Breast epithelium (tissue), 4 donors: Measurements from ENCODE around the gene ASB2. TPM values are rescaled to one million over a fixed set of nuclear protein-coding genes. Genes with fewer than 3 reads are reported as not detected.

Experiments used
- DNase-seq, 2 donors: peaks; one replicate each; pipeline ENCODE4 v3.0.0-alpha.2; 2019; ENCODE audit warnings: low spot score in 2 of 2
- H3K27ac ChIP-seq, 2 donors: fragments of 200-600 bp; sonication (generic) in 1 of 2; one replicate each; pipeline ENCODE4 v1.5.1; 2016 to 2019; ENCODE audit warnings: mild to moderate bottlenecking in 1 of 2
- H3K27me3 ChIP-seq, 2 donors: fragments of 200-600 bp; sonication (generic) in 1 of 2; one replicate each; pipeline versions ENCODE4 v1.5.1 to v1.6.0; 2017 to 2019; ENCODE audit warnings: control low read depth in 1 of 2, mild to moderate bottlenecking in 1 of 2
- H3K36me3 ChIP-seq: fragments of 200-600 bp; one replicate; pipeline ENCODE4 v1.5.1; 2019
- H3K4me1 ChIP-seq, 2 donors: fragments of 200-600 bp; sonication (generic); one replicate each; pipeline ENCODE4 v1.5.1; 2016 to 2019; ENCODE audit warnings: control low read depth in 1 of 2
- H3K4me3 ChIP-seq, 3 donors: fragments of 200-600 bp; sonication (generic); 1 replicate in 2 of 3; 2 replicates in 1 of 3; pipeline ENCODE4 v1.5.1; 2016 to 2019; ENCODE audit warnings: mild to moderate bottlenecking in 3 of 3, moderate library complexity in 2 of 3
- H3K9me3 ChIP-seq, 2 donors: fragments of 200-600 bp; sonication (generic) in 1 of 2; one replicate each; pipeline ENCODE4 v1.5.1; 2016 to 2019; ENCODE audit warnings: control low read depth in 1 of 2
- CTCF ChIP-seq, 3 donors: fragments of 450-650 bp; IDR thresholded peaks; one replicate each; pipeline ENCODE4 v1.5.1; 2016 to 2017; ENCODE audit warnings: antibody characterized with exemption in 3 of 3, mild to moderate bottlenecking in 3 of 3, moderate library complexity in 3 of 3
- POLR2A ChIP-seq: fragments of 450-650 bp; IDR thresholded peaks from one replicate; pipeline ENCODE4 v1.6.1; 2016; ENCODE audit warnings: antibody characterized with exemption, mild to moderate bottlenecking, moderate library complexity
- POLR2AphosphoS5 ChIP-seq, 3 donors: sonication (generic); formaldehyde crosslinking; IDR thresholded peaks; one replicate each; pipeline ENCODE4 v1.6.1; 2017; ENCODE audit warnings: antibody characterized with exemption in 3 of 3
- intact Hi-C: fragments of 100-400 bp; cut with DNase I; formaldehyde crosslinking; loops from one replicate; pipeline ENCODE4 v1.15.1; 2023; ENCODE audit warnings: low total_unique reads
- total RNA-seq, 3 donors: library from RNA; depleted of rRNA; stranded (reverse); fragments of >200 nt; gene quantifications; one replicate each; pipeline ENCODE4 v1.1.0, GENCODE V29; 2016

The ASB2 gene
- total RNA-seq, 3 donors from 2014 or later, result 1.3 to 2.0 TPM; not detected in 1

GRCh38 chr14:93952829-93953228 lies 23.5 kb downstream of the ASB2 start:
- no peak for DNase-seq
- TF ChIP-seq CTCF (IDR thresholded peaks at IDR 0.05) (no peak), POLR2AphosphoS5 (IDR thresholded peaks at IDR 0.05) (no peak), POLR2A (no peak)
- Histone ChIP-seq H3K4me3 (no peak overlapping the region), H3K36me3 (no peaks in the 10 kb centered on the region), H3K4me1 (no peaks in the 10 kb centered on the region), H3K9me3 (no peaks in the 10 kb centered on the region), H3K27me3 (no peaks in the 10 kb centered on the region), H3K27ac (no peak overlapping the region)
- intact Hi-C loops, result no loop called here

- TF ChIP-seq POLR2AphosphoS5 (IDR thresholded peaks at IDR 0.05) (no peak), CTCF (IDR thresholded peaks at IDR 0.05) (no peak), POLR2A (no peak)
- H3K4me3 ChIP-seq, result no peak overlapping the region
- intact Hi-C loops, result no loop called here
- H3K4me1 ChIP-seq, result no peaks in the 10 kb centered on the region
- no peaks in the 10 kb centered on the region for H3K9me3 ChIP-seq
- no peak for DNase-seq
- H3K27ac ChIP-seq, result no peak overlapping the region
- no peaks in the 10 kb centered on the region for H3K36me3 ChIP-seq
- no peaks in the 10 kb centered on the region for H3K27me3 ChIP-seq
Measured at GRCh38 chr14:93951635-93952540, 24.5 kb downstream of the ASB2 start.

GRCh38 chr14:93950948-93951634 lies 25.3 kb downstream of the ASB2 start:
- no peak for DNase-seq
- Histone ChIP-seq H3K36me3 (no peaks in the 10 kb centered on the region), H3K4me1 (no peaks in the 10 kb centered on the region), H3K4me3 (no peak overlapping the region), H3K27ac (no peak overlapping the region), H3K27me3 (no peaks in the 10 kb centered on the region), H3K9me3 (no peaks in the 10 kb centered on the region)
- no peak for TF ChIP-seq POLR2A
- no peak for TF ChIP-seq CTCF (IDR thresholded peaks at IDR 0.05)
- TF ChIP-seq POLR2AphosphoS5 (IDR thresholded peaks at IDR 0.05), result no peak
- intact Hi-C loops, result no loop called here

- intact Hi-C loops, result loop anchor here (2.0 to 10.0 kb wide), 2 partner anchors 77 to 735 kb away; partner anchors contain the start of gene OTUB2
- no peak overlapping the region for H3K27ac ChIP-seq
- H3K4me3 ChIP-seq, result no peak overlapping the region
- no peaks in the 10 kb centered on the region for H3K27me3 ChIP-seq
- H3K9me3 ChIP-seq, result no peaks in the 10 kb centered on the region
- H3K4me1 ChIP-seq, result no peaks in the 10 kb centered on the region
- DNase-seq, result no peak
- TF ChIP-seq CTCF (IDR thresholded peaks at IDR 0.05) (no peak), POLR2AphosphoS5 (IDR thresholded peaks at IDR 0.05) (no peak), POLR2A (no peak)
- H3K36me3 ChIP-seq, result no peaks in the 10 kb centered on the region
Measured at GRCh38 chr14:93949511-93950075, 26.8 kb downstream of the ASB2 start.
